ENCODE data around the gene RUVBL1. TPM values are rescaled to one million over a fixed set of nuclear protein-coding genes. Genes with fewer than 3 reads are reported as not detected.

The RUVBL1 gene
- total and polyA plus RNA-seq, 10 of the 15 experiments (the other 5 are each of a cell fraction or from before 2014, with no cell fraction given): 15.2 to 142 (median 84.2) TPM

GRCh38 chr3:128077665-128078064 is 45.9 kb downstream of the RUVBL1 start:
- no peak for ATAC-seq

More at GRCh38 chr3:128077665-128078064, 45.9 kb downstream of the RUVBL1 start:
- ChIA-PET SMC1A (ENCODE audit: uncharacterized antibody, unreplicated experiment) (no interaction called here), POLR2A (no interaction called here), RAD21 (ENCODE audit: unreplicated experiment) (no interaction called here), CTCF (no interaction called here)
- WGBS (ENCODE audit: insufficient coverage, insufficient replicate concordance, low lambda C conversion rate, missing lambda C conversion rate): 100% methylated on average over 1 of the region's 1 CpG
- no peak overlapping the region for H3K4me3 ChIP-seq
- no peaks in the 10 kb centered on the region for H3K27me3 ChIP-seq (replicated peaks in 1 of 2; ENCODE audit: control insufficient read depth in 2 of 2, insufficient read depth in 2 of 2, low read length in 1 of 2)
- no peak overlapping the region for H3K9ac ChIP-seq (ENCODE audit: control insufficient read depth, insufficient read depth, low read length)
- H2AFZ ChIP-seq (ENCODE audit: control insufficient read depth, low read depth, low read length): no peak overlapping the region
- H4K20me1 ChIP-seq (ENCODE audit: control insufficient read depth, insufficient read depth): no peaks in the 10 kb centered on the region
- TF ChIP-seq SREBF1 (IDR thresholded peaks at IDR 0.05; ENCODE audit: low read length) (no peak), YY1 (IDR thresholded peaks at IDR 0.05; ENCODE audit: low read depth, low read length) (no peak), SMAD5 (IDR thresholded peaks at IDR 0.05; ENCODE audit: low read depth) (no peak), EP300 (IDR thresholded peaks at IDR 0.05; ENCODE audit: borderline replicate concordance in 1 of 2, control insufficient read depth in 1 of 2, low read depth in 2 of 2, low read length in 2 of 2) (no peak), RB1 (IDR thresholded peaks at IDR 0.05; ENCODE audit: borderline replicate concordance) (no peak), BCL3 (IDR thresholded peaks at IDR 0.05; ENCODE audit: borderline replicate concordance, insufficient read depth, low read depth, low read length, poor library complexity, severe bottlenecking) (no peak), ZSCAN29 (IDR thresholded peaks at IDR 0.05) (no peak), PAX8 (IDR thresholded peaks at IDR 0.05) (no peak), ZNF24 (IDR thresholded peaks at IDR 0.05) (no peak), SP1 (IDR thresholded peaks at IDR 0.05; ENCODE audit: low read depth, low read length) (no peak), MEF2B (IDR thresholded peaks at IDR 0.05; ENCODE audit: partially characterized antibody, poor library complexity, severe bottlenecking) (no peak), STAT3 (IDR thresholded peaks at IDR 0.05; ENCODE audit: low read depth, low read length) (no peak), CHD1 (IDR thresholded peaks at IDR 0.05; ENCODE audit: low read depth, low read length) (no peak), MAX (IDR thresholded peaks at IDR 0.05; ENCODE audit: low read depth, low read length) (no peak)
- peaks cover 7 to 12% of the 10 kb centered on the region in 2 experiments; a peak in 3 of 4 replicates for H3K36me3 ChIP-seq (ENCODE audit: control insufficient read depth in 2 of 2, insufficient read depth in 2 of 2, low read length in 1 of 2)
- peaks cover 4% of the 10 kb centered on the region for H3K4me1 ChIP-seq (ENCODE audit: control insufficient read depth, insufficient read depth, low read length)
- FAIRE-seq (no peak), DNase-seq (ENCODE audit: low read depth, low spot score) (no peak)
- no peaks in the 10 kb centered on the region for H3K79me2 ChIP-seq (ENCODE audit: control insufficient read depth, insufficient read depth, low read length)
- in situ Hi-C loops (cut with MboI) (loop anchor here (25.0 kb wide), 1 partner anchor 535 kb away; no protein-coding TSS in a partner anchor), intact Hi-C loops (cut with micrococcal nuclease; ENCODE audit: unreplicated experiment) (no loop called here)
- H3K9me3 ChIP-seq (replicated peaks; ENCODE audit: control insufficient read depth, insufficient read depth, low read length): no peaks in the 10 kb centered on the region
- no peak overlapping the region for H3K4me2 ChIP-seq (ENCODE audit: control insufficient read depth, insufficient read depth)
- no peak overlapping the region for H3K27ac ChIP-seq (ENCODE audit: control insufficient read depth, insufficient read depth)
- no TSS peak for BruUV-seq (replicated peaks)
